Measurements from ENCODE around the gene OSGEPL1.

DNA sequence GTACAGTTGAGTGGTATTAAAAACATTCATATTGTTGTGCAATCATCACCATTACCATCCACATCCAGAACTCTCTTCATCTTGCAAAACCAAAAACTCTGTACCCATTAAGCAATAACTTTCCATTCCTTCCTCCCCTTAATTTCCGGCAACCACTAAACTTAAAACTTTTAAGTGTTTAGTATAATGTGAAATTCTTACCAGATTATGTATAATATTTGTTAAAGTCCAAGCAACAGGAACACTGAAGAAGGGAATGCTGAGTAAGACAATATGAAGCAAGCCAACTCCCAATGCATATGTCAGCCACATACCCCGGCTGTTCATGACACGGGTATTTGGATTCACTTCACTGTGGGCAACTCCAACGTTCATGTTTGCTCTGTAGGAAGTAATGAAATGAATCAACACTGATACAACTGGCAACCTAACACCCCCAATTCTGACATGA is 19.7 kb upstream of the OSGEPL1 start:
- TF ChIP-seq, protein P1, sequence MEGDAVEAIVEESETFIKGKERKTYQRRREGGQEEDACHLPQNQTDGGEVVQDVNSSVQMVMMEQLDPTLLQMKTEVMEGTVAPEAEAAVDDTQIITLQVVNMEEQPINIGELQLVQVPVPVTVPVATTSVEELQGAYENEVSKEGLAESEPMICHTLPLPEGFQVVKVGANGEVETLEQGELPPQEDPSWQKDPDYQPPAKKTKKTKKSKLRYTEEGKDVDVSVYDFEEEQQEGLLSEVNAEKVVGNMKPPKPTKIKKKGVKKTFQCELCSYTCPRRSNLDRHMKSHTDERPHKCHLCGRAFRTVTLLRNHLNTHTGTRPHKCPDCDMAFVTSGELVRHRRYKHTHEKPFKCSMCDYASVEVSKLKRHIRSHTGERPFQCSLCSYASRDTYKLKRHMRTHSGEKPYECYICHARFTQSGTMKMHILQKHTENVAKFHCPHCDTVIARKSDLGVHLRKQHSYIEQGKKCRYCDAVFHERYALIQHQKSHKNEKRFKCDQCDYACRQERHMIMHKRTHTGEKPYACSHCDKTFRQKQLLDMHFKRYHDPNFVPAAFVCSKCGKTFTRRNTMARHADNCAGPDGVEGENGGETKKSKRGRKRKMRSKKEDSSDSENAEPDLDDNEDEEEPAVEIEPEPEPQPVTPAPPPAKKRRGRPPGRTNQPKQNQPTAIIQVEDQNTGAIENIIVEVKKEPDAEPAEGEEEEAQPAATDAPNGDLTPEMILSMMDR (IDR thresholded peaks at IDR 0.05), result no peak
- TF ChIP-seq POLR2A (IDR thresholded peaks at IDR 0.05), result no peak

Data from lower leg skin (tissue), 3 donors.